H9 (cell line): Measurements from ENCODE around the gene SLC25A42. TPM values are rescaled to one million over a fixed set of nuclear protein-coding genes. Genes with fewer than 3 reads are reported as not detected.

Experiments used
- DNase-seq: peaks from one replicate; pipeline ENCODE4 v3.0.0-alpha.2; 2017
- H2AFZ ChIP-seq: one replicate; pipeline ENCODE4 v1.6.1; 2013; ENCODE audit warnings: mild to moderate bottlenecking, low read length, control low read depth, moderate library complexity
- H2AK5ac ChIP-seq: 2 replicates; pipeline ENCODE4 v1.6.1; 2013; ENCODE audit warnings: low read length, control low read depth, mixed read lengths; ENCODE audit not compliant: insufficient read length
- H2BK120ac ChIP-seq: one replicate; pipeline ENCODE4 v1.6.1; 2013; ENCODE audit warnings: low read depth, mild to moderate bottlenecking, low read length, control low read depth, inconsistent platforms; ENCODE audit not compliant: poor library complexity, severe bottlenecking
- H2BK12ac ChIP-seq: 2 replicates; pipeline ENCODE4 v1.6.1; 2013; ENCODE audit warnings: low read length, control low read depth, mixed read lengths, low read depth; ENCODE audit not compliant: insufficient read length
- H2BK15ac ChIP-seq: 2 replicates; pipeline ENCODE4 v1.6.1; 2013; ENCODE audit warnings: low read depth, low read length, control low read depth
- H2BK20ac ChIP-seq: one replicate; pipeline ENCODE4 v1.6.1; 2013; ENCODE audit warnings: low read depth, mild to moderate bottlenecking, low read length, control low read depth, inconsistent platforms; ENCODE audit not compliant: poor library complexity, severe bottlenecking
- H2BK5ac ChIP-seq: 2 replicates; pipeline ENCODE4 v1.6.1; 2013; ENCODE audit warnings: low read length, control low read depth, mixed read lengths; ENCODE audit not compliant: insufficient read length
- H3K14ac ChIP-seq: 2 replicates; pipeline ENCODE4 v1.6.1; 2013; ENCODE audit warnings: low read length, control low read depth; ENCODE audit not compliant: insufficient read depth
- H3K18ac ChIP-seq: 2 replicates; pipeline ENCODE4 v1.6.1; 2013; ENCODE audit warnings: low read depth, mild to moderate bottlenecking, mixed read lengths, low read length, control low read depth; ENCODE audit not compliant: insufficient read length
- H3K23ac ChIP-seq: 2 replicates; pipeline ENCODE4 v1.6.1; 2013; ENCODE audit warnings: low read length, control low read depth, mixed read lengths, low read depth; ENCODE audit not compliant: insufficient read length
- H3K23me2 ChIP-seq: 2 replicates; pipeline ENCODE4 v1.6.1; 2013; ENCODE audit warnings: low read depth, mild to moderate bottlenecking, mixed read lengths, low read length, control low read depth; ENCODE audit not compliant: insufficient read length, poor library complexity, severe bottlenecking
- H3K27ac ChIP-seq: 2 replicates; pipeline ENCODE4 v1.5.1; 2013; ENCODE audit warnings: low read length, control low read depth, mixed read lengths, low read depth; ENCODE audit not compliant: insufficient read length
- H3K27me3 ChIP-seq: 2 replicates; pipeline ENCODE4 v1.6.1; 2013; ENCODE audit warnings: low read length, control low read depth, inconsistent platforms; ENCODE audit not compliant: insufficient read depth
- H3K4ac ChIP-seq: 2 replicates; pipeline ENCODE4 v1.6.1; 2013; ENCODE audit warnings: low read depth, mild to moderate bottlenecking, control low read depth, inconsistent platforms, low read length, moderate library complexity
- H3K4me1 ChIP-seq: 2 replicates; pipeline ENCODE4 v1.6.1; 2013; ENCODE audit warnings: low read length, control low read depth, inconsistent platforms; ENCODE audit not compliant: insufficient read depth
- H3K4me2 ChIP-seq: 2 replicates; pipeline ENCODE4 v1.6.1; 2013; ENCODE audit warnings: low read length, control low read depth, mixed read lengths; ENCODE audit not compliant: insufficient read length, insufficient read depth
- H3K56ac ChIP-seq: 2 replicates; pipeline ENCODE4 v1.6.1; 2013; ENCODE audit warnings: low read depth, mild to moderate bottlenecking, mixed read lengths, low read length, control low read depth; ENCODE audit not compliant: insufficient read length
- H3K79me1 ChIP-seq: 2 replicates; pipeline ENCODE4 v1.6.1; 2013; ENCODE audit warnings: low read depth, mild to moderate bottlenecking, moderate library complexity, low read length, control low read depth, inconsistent platforms; ENCODE audit not compliant: insufficient read depth, poor library complexity, severe bottlenecking
- H3K79me2 ChIP-seq: 2 replicates; pipeline ENCODE4 v1.6.1; 2013; ENCODE audit warnings: low read length, control low read depth, inconsistent platforms; ENCODE audit not compliant: insufficient read depth
- H3K9ac ChIP-seq: 2 replicates; pipeline ENCODE4 v1.6.1; 2013; ENCODE audit warnings: low read length, control low read depth, mixed read lengths; ENCODE audit not compliant: insufficient read length; ENCODE audit errors: extremely low read depth
- H3K9me3 ChIP-seq: one replicate; pipeline ENCODE4 v1.6.1; 2013; ENCODE audit warnings: low read depth, low read length, inconsistent platforms; ENCODE audit not compliant: control insufficient read depth
- H3T11ph ChIP-seq: one replicate; pipeline ENCODE4 v1.6.1; 2013; ENCODE audit warnings: mild to moderate bottlenecking, low read length, control low read depth, inconsistent platforms
- H4K20me1 ChIP-seq: one replicate; pipeline ENCODE4 v1.6.1; 2013; ENCODE audit not compliant: control insufficient read depth, insufficient read length, insufficient read depth
- H4K5ac ChIP-seq: 2 replicates; pipeline ENCODE4 v1.6.1; 2013; ENCODE audit warnings: low read depth, mild to moderate bottlenecking, mixed read lengths, low read length, control low read depth; ENCODE audit not compliant: insufficient read length
- H4K8ac ChIP-seq: replicated peaks from 2 replicates; pipeline ENCODE4 v1.6.1; 2013; ENCODE audit warnings: low read length, control low read depth, mixed read lengths, low read depth; ENCODE audit not compliant: insufficient read length
- H4K91ac ChIP-seq: 2 replicates; pipeline ENCODE4 v1.6.1; 2013; ENCODE audit warnings: low read depth, mild to moderate bottlenecking, moderate library complexity, mixed read lengths, low read length, control low read depth; ENCODE audit not compliant: insufficient read length
- H3K27ac Mint-ChIP-seq, 3 experiments: 2 replicates in 2 of 3; 3 replicates in 1 of 3; pipeline ENCODE4 v1.8.0; 2020 to 2021; ENCODE audit warnings: mixed read lengths in 3 of 3, mild to moderate bottlenecking in 1 of 3, moderate library complexity in 1 of 3
- H3K27me3 Mint-ChIP-seq: 2 replicates; pipeline ENCODE4 v1.8.0; 2021; ENCODE audit warnings: low read depth, mild to moderate bottlenecking, moderate library complexity, mixed read lengths
- H3K36me3 Mint-ChIP-seq, 3 experiments: 2 replicates in 2 of 3; 3 replicates in 1 of 3; pipeline ENCODE4 v1.8.0; 2020 to 2021; ENCODE audit warnings: low read depth in 3 of 3, mixed read lengths in 3 of 3; ENCODE audit not compliant: insufficient read depth in 1 of 3
- H3K4me1 Mint-ChIP-seq, 2 experiments: 2 replicates each; pipeline ENCODE4 v1.8.0; 2020; ENCODE audit warnings: mixed read lengths in 2 of 2
- H3K4me3 Mint-ChIP-seq, 2 experiments: 2 replicates in 1 of 2; 3 replicates in 1 of 2; pipeline ENCODE4 v1.8.0; 2020 to 2021; ENCODE audit warnings: mild to moderate bottlenecking in 2 of 2, mixed read lengths in 2 of 2, moderate library complexity in 1 of 2
- H3K9me3 Mint-ChIP-seq, 2 experiments: 2 replicates in 1 of 2; 3 replicates in 1 of 2; pipeline ENCODE4 v1.8.0; 2020; ENCODE audit warnings: mild to moderate bottlenecking in 2 of 2, mixed read lengths in 2 of 2, moderate library complexity in 1 of 2
- WGBS: extraction: QIAGEN DNeasy Blood & Tissue Kit; methylation state at CpG from one replicate; pipeline ENCODE4 v1.1.7; 2013; ENCODE audit warnings: missing lambda C conversion rate, low lambda C conversion rate, mixed read lengths; ENCODE audit not compliant: insufficient read length; ENCODE audit errors: extremely low coverage; 5-methylcytosine and 5-hydroxymethylcytosine counted together
- total RNA-seq: library from RNA; stranded (reverse); gene quantifications from 2 replicates; pipeline ENCODE4 v1.2.1, GENCODE V29; 2021
- TF ChIP-seq, protein P1 (sequence below): fragments of 200-600 bp; sonication (generic); conservative IDR thresholded peaks from 3 replicates; pipeline ENCODE4 v1.8.0; 2021; ENCODE audit warnings: antibody characterized with exemption, mild to moderate bottlenecking

The SLC25A42 gene
- total RNA-seq, 1 experiment from 2014 or later: 3.6 TPM

DNA sequence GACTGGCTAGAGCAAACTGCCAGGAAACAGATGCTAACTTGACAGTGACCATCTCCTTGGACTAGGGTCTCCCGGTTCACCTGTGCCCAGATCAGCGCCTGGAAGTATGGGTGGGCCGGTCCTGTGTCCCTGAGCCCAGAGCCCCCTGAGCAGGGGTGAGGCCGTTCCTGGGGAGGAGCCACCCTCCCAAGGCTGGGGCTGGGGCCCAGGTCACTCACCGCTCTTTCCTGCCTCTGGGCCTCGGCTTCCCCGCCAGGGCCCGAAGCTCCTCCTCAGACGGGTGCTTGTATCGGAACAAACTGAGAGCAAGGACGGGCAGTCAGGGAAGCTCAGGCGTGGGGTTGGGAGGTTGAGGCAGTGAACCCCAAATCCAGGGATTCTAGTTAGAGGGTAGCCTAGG lies 69.1 kb downstream of the SLC25A42 start:
- Mint-ChIP-seq H3K4me3 (no peak overlapping the region), H3K27ac (no peak overlapping the region), H3K4me1 (peaks cover 14 to 15% of the 10 kb centered on the region in 2 experiments), H3K9me3 (peaks cover 16 to 17% of the 10 kb centered on the region in 2 experiments), H3K36me3 (peaks cover 24 to 32% (median 32%) of the 10 kb centered on the region in 3 experiments), H3K27me3 (peaks cover 13% of the 10 kb centered on the region)
- no peak overlapping the region for H2BK5ac ChIP-seq
- H4K8ac ChIP-seq: no peak overlapping the region
- no peaks in the 10 kb centered on the region; the same call in 1 of the 2 replicates for H3K27me3 ChIP-seq
- no peak overlapping the region for H3K9ac ChIP-seq
- no peaks in the 10 kb centered on the region for H3K79me1 ChIP-seq
- no peak overlapping the region for H3K14ac ChIP-seq
- H3K4me2 ChIP-seq: no peak overlapping the region
- H2AK5ac ChIP-seq: no peak overlapping the region
- H2BK120ac ChIP-seq: no peak overlapping the region
- H3K4me1 ChIP-seq: no peaks in the 10 kb centered on the region
- H2AFZ ChIP-seq: no peak overlapping the region
- H3K9me3 ChIP-seq: peaks cover 6% of the 10 kb centered on the region
- peaks cover 3% of the 10 kb centered on the region for H4K20me1 ChIP-seq
- no CpG with 5 or more reads among the region's 12 CpGs for WGBS
- DNase-seq: no peak
- no peak overlapping the region for H3K18ac ChIP-seq
- H3K23me2 ChIP-seq: peaks cover 13% of the 10 kb centered on the region
- H2BK15ac ChIP-seq: no peak overlapping the region
- H3K79me2 ChIP-seq: no peaks in the 10 kb centered on the region
- H3K56ac ChIP-seq: no peak overlapping the region
- no peak overlapping the region for H2BK20ac ChIP-seq
- H3K4ac ChIP-seq: no peak overlapping the region
- H3K27ac ChIP-seq: no peak overlapping the region
- no peak overlapping the region for H2BK12ac ChIP-seq
- no peak overlapping the region for H4K5ac ChIP-seq
- H3T11ph ChIP-seq: no peak overlapping the region
- H3K23ac ChIP-seq: no peak overlapping the region
- TF ChIP-seq, protein P1, sequence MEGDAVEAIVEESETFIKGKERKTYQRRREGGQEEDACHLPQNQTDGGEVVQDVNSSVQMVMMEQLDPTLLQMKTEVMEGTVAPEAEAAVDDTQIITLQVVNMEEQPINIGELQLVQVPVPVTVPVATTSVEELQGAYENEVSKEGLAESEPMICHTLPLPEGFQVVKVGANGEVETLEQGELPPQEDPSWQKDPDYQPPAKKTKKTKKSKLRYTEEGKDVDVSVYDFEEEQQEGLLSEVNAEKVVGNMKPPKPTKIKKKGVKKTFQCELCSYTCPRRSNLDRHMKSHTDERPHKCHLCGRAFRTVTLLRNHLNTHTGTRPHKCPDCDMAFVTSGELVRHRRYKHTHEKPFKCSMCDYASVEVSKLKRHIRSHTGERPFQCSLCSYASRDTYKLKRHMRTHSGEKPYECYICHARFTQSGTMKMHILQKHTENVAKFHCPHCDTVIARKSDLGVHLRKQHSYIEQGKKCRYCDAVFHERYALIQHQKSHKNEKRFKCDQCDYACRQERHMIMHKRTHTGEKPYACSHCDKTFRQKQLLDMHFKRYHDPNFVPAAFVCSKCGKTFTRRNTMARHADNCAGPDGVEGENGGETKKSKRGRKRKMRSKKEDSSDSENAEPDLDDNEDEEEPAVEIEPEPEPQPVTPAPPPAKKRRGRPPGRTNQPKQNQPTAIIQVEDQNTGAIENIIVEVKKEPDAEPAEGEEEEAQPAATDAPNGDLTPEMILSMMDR: no peak
- no peak overlapping the region for H4K91ac ChIP-seq
